ENCODE data around the gene TESK2.
"Not testable (repeated sequence)": the region's sequence is repeated elsewhere in the genome, so short reads cannot be mapped to it uniquely, and the experiment has no call there.

The TESK2 gene

GRCh38 chr1:45410850-45411509, 80.0 kb downstream of the TESK2 start:
- DNase-seq = no peak

GRCh38 chr1:45409276-45409675, 81.7 kb downstream of the TESK2 start:
- DNase-seq = no peak

GRCh38 chr1:45407629-45408287, 83.2 kb downstream of the TESK2 start:
- DNase-seq = no peak

GRCh38 chr1:45405636-45406035, 85.3 kb downstream of the TESK2 start:
- no peak for DNase-seq

GRCh38 chr1:45403718-45404117, 87.2 kb downstream of the TESK2 start:
- DNase-seq = no peak

- no peak for DNase-seq
Observed at GRCh38 chr1:45403298-45403697, 87.7 kb downstream of the TESK2 start.

- no peak for DNase-seq
Observed at GRCh38 chr1:45401524-45401923, 89.4 kb downstream of the TESK2 start.

GRCh38 chr1:45400049-45400448, 90.9 kb downstream of the TESK2 start:
- no peak for DNase-seq

GRCh38 chr1:45397285-45397684, 93.7 kb downstream of the TESK2 start:
- DNase-seq = no peak

- no peak for DNase-seq
Observed at GRCh38 chr1:45395582-45395981, 95.4 kb downstream of the TESK2 start.

- DNase-seq = no peak
Observed at GRCh38 chr1:45395051-45395450, 95.9 kb downstream of the TESK2 start.

GRCh38 chr1:45394342-45394741, 96.6 kb downstream of the TESK2 start:
- DNase-seq = no peak

- no peak for DNase-seq
Observed at GRCh38 chr1:45393718-45394302, 97.2 kb downstream of the TESK2 start.

GRCh38 chr1:45386219-45386618, 104.7 kb downstream of the TESK2 start:
- no peak for DNase-seq

- DNase-seq = peak; percentile 6
Observed at GRCh38 chr1:45385302-45385701, 105.7 kb downstream of the TESK2 start.

GRCh38 chr1:45384213-45384612, 106.8 kb downstream of the TESK2 start:
- DNase-seq = not testable (repeated sequence)

- no peak for DNase-seq
Observed at GRCh38 chr1:45383191-45383590, 107.8 kb downstream of the TESK2 start.

- DNase-seq = no peak
Observed at GRCh38 chr1:45381243-45381642, 109.7 kb downstream of the TESK2 start.

- DNase-seq = no peak
Observed at GRCh38 chr1:45380730-45381129, 110.2 kb downstream of the TESK2 start.

GRCh38 chr1:45380125-45380524, 110.8 kb downstream of the TESK2 start:
- DNase-seq = no peak

- DNase-seq = no peak
Observed at GRCh38 chr1:45379524-45379923, 111.4 kb downstream of the TESK2 start.

GRCh38 chr1:45378184-45378583, 112.8 kb downstream of the TESK2 start:
- no peak for DNase-seq

GRCh38 chr1:45375104-45376090, 115.6 kb downstream of the TESK2 start:
- no peak for DNase-seq

All from NCI-H748 treated with DMSO at 0.1 percent for 48 hours (cell line).